ENCODE measurements around the gene GNAS-AS1.

GNAS-AS1 gene

DNA sequence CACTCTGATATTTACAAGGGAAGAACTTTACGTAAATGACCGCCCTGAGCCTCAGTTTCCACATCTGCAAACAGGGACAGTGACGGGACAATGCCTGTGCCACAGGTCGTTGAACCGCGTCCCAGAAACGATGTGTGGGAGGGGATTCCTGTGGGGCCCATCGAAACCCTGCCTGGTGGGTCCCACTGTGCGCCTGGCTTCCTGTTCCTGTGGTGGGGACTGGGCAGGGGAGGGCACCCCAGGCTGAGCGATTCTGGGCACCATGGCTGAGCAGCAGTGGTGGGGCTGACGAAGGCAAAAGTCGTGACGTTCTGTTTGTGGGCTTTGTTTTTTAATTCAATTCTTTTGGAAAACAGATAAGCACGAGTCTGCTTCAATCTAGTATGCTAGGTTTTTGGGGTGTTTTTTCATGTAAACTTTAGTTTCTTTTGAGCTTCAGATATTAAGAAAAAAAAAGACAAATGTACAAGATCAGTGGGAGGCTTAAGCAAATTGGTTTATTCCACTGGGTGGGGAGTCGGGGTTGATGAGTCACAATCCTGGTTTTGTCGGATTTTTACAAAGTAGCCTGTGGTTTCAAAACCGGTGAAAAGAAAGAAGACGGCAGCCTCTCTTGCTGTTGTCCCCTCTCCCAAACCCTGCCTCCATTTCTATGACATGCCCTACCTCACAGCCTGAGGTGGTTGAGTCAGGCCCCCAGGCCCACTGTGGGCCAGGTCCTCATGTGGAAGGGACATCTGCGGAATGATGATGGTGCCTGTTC, 40.4 kb downstream of the GNAS-AS1 start:
- no peak for DNase-seq (ENCODE audit: low read depth in 2 of 2)

DNA sequence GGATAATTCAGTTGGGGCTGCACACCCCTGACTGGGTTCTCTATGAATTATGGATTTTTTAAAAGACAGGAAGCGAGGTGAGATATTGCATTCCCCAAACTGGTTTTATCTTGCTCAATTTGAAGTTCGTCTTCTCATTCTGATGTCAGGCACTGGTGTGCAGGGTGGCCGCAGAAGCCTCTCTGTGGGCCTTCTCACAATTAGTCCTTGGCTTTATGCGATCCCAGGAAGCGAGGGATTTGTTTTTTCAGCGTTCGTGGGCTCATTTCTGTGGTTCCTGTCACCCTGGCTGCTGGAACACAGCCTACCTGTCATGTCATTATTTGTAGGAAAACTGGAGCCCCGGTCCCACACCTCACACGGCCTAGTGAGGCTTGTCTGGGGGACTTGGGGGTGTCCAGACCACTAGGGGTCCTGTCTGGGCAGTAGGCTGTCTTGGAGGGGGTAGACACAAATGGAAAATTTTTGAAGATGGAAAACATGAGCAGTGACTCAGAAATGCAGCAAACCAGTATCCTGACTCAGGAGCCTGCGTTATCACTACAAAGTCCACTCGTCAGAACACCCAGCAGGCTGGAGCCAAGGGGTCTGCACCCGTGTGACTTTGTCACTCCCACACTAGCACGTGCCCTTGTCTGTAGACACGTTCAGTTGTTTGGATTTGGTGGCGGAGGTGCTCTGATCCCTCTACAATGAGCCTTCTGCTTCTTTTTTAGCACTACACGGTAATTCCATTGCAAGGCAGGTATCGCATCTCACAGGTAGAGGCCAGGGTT, 42.2 kb downstream of the GNAS-AS1 start:
- no peak for DNase-seq (ENCODE audit: low read depth in 2 of 2)

DNA sequence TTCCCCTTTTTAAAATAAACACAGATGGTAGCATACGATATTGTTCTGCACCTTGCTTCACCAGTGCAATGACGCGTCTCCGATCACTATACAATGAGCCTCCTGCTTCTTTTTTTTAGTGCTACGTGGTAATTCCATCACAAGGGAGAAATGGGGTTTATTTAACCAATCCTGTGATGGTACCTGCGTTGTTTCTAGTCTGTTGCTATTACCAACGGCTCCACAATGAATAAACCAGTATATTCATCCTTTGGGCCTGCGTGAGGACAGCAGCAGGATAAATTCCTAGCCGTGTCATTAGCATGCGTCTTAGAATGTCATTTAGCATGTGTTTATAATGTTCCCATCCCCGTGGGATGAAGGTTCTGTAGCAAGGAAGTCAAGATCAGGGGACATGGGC, 42.9 kb downstream of the GNAS-AS1 start:
- no peak for DNase-seq (ENCODE audit: low read depth in 2 of 2)

DNA sequence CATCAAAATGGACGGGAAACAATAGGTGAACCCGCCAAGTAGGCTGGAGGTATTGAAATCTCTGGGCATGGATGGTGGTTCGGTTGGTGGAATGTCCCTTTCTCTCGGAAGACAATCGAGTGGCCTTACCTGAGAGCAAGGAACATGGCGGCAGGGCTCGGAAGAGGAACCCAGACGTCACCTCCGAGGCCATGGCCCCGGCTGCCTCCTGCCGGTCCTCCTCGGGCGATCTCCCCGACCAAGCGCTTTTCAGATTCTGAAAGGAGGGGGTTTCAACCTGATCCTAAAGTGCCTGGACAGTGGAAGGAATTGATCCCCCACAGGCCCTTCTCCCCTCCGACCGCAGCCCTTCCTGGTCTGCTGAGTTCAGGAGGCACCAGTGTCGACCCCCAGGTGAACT, 47.2 kb downstream of the GNAS-AS1 start:
- no peak for DNase-seq (ENCODE audit: low read depth in 2 of 2)

DNA sequence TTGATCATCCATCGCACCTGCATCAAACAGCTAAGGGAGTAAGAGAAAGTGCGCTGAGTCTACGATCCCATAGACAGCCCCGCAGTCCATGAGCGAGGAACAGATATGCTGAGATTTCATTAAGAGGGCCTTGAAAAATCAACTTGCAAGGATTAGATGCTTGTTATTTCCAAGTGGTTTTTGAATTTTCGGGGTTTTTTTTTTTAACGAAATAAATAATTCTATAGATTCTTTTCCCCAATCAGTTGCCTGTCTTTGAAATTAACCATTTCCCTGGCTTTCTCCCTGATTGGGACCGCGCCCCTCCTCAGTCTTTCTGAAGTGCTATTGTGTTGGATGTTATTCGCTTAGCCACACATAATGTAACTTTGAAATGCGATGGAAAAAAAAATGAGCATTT, 48.6 kb downstream of the GNAS-AS1 start:
- no peak for DNase-seq (ENCODE audit: low read depth in 2 of 2)

DNA sequence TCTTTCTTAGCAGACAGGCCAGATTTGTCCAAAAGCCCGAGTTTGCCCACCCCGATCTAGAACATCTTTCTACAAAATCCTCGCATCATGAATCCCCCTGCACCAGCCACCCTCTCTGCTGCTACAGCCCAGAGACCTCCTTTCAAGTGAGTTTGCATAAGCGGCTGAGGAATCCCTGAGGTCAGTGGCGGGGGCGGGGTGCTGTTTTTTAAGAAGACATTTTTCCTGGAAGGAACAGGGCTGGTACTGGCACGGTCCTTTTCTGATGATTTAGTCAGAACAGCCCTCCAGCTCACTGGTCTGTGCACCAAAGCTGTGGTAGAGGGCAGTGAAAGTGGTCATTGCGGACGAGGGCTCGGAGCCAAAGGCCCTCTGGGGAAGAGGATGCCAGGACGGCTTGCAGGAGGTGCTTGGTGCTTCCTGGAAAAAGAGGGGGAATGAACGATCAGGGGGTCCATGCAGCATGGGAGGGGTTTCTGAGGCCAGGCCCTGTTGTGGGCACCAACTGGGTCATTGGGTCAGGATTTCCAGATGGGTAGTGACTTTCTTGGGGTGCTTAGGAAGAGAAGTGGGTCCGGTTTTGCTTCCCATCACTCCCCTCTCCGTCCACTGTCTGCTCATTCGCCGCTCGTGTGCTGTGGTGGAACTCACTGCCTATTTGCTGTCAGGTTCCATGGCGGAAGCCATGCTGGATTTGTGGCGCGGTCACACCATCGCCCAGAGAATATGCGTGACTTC, 50.4 kb downstream of the GNAS-AS1 start:
- no peak for DNase-seq (ENCODE audit: low read depth in 2 of 2)

DNA sequence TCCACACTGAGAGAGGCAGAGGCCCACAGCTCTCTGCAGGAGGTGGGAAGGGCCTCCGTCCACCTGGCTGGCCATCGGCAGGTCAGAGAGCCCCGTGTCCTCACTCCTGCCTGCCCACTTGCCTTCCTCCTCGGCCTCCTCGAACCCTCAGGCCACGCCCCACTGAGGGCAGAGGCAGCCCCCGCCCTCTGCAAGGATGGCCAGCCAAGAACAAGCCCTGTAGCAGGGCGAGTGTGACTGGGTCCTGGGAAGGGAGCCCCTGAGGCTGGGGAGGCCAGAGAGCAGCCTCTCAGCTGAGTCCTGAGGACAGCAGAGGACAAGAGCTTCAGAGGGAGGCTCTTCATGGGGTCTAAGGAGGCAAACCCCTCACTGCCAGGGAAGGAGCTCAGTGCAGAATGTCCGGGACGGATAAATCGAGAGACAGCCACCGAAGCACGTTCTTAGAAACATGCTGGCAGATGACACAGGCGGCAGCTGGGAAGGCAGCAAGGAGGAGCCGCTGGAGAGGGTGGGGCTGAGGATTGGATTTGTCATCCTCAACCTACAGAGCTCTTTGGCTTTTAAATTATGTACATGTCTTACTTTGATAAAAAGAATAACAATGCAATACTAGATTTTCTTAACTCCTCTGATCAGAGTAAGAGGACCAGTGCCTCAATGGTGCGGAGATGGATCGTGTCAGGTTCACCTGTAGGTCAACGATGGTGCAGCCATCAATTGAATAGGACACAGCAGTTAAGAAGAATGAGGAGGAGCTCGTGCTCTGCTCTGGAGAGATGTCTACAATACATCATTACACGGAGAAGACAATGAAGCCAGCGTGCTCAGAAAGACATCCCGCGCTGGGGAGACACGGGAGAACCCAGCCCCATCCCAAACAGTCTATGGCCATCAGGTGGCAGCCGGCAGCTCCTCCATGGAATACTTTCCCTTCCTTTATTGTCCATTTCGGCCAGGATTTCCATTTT, 53.0 kb downstream of the GNAS-AS1 start:
- no peak for DNase-seq (ENCODE audit: low read depth in 2 of 2)

DNA sequence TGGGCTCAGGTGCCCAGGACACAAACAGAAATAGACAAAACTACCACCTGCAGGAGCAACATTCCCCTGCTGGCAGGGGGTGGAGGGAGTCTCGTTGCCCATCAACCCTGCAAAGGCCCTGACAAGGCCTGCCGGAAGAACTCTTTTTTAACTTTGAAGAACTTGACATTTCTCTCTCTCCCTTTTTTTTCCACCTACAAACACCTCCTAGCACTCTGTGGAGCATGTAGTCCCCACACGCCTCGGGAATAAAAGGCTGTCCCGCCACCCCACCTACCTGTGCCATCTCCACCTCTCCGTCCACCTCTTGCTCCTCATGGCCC, 54.8 kb downstream of the GNAS-AS1 start:
- no peak for DNase-seq (ENCODE audit: low read depth in 2 of 2)

DNA sequence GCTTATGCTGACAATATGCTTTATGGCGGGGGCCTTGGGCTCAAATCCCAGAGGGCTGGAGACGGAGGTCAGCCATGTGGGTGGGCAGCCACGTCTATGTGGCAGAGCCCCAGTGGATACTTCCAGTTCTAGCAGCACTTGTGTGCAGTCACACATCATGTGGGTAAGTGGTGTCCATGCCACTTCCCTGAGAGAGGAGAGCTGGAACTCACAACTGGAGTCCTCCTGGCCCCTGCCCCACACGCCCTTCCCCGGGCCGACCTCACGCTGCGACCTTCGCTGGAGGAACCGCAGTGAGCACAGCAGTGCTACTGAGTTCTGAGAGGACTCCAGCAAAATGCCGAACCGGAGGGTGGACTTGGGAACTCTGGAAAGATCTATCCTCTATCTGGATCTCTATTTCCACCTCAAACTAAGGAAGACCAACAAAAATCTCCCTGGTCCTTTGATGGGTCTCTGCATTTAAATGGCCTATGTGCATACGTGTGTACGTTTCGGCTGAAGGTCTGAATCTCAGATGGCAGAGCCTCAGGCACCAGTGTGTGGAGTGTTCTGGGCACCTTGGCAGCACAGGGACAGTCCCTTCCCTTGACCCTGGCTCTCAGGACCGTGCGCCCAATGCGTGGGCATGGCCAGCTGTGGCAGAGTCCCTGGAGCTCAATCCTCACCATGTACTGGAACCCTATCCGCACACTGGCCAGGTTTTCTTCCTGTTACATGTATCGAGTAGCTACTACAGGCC, 55.4 kb downstream of the GNAS-AS1 start:
- no peak for DNase-seq (ENCODE audit: low read depth in 2 of 2)

DNA sequence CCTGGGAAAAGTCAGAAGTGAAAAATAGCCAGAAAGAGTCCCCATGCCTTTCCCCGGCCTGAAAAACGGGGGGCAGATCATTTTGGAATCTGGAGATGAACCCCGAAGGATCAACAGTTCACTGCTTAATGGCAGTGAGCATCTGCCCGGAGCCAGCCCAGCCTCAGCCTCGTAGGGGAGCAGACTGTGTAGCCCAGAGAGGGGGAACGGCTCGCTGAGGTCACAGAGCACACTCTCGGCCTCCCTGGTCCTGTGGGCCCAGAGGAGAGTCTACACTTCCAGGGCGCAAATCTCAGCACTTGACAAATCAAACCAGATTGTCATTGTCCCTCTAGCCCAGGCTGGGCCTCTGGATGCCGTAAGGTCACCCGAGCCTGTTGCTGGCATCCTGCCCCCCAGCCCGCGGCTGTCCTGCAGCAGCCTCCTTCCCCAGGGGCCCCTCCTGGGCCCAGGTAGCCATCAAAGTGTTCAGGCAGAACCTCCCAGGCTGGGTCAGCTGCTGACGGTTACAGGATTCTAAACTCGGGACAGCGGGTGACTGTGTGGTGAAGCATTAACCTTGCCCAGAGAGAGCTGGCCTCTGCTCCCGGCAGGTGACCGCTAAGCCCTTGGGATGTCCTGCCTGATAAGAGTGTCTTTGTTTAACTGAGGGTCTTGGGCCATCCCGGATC, 56.1 kb downstream of the GNAS-AS1 start:
- no peak for DNase-seq (ENCODE audit: low read depth in 2 of 2)

DNA sequence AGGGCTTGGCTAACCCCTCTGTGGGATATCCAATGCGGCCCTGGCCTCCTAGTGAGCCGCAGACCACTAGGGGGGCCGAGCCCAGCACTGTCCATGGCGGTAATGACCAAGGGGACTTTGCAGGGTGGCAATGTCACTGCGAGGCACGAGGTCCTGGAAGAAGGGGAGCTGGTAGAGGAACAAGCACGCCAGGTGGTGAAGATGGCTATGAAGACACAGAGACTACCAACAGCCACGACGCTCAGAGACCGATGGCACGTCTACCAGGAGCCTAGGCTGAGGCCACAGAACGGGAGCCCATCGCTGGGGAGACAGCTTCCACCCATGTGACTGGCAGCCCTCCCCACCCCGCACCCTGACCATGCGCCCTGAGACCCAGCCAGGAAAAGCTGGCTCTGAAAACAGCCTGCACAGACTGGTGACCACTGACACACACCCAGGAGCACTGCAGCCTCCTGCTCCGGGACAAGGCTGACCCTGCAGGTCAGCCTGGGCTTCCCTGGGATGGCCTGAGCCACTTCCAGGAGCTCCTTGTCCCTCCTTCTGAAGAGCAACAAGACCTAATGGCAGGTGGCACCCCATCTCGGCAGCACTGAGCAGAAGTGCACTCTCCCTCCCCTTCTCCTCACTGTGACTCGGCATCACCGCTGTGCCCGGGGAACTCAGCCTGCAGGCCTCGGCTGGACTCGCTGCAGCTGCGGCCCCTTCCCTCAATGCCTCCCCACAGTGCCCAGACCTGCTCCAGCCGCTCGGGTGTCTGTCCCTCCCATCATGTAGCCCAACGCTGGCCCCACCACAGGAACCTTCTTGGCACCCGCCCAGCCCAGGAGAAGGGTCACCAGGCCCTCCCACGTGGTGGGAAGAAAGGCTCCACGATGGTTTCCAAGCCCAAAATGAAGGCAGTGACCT, 56.9 kb downstream of the GNAS-AS1 start:
- DNase-seq (ENCODE audit: low read depth in 2 of 2) = no peak

DNA sequence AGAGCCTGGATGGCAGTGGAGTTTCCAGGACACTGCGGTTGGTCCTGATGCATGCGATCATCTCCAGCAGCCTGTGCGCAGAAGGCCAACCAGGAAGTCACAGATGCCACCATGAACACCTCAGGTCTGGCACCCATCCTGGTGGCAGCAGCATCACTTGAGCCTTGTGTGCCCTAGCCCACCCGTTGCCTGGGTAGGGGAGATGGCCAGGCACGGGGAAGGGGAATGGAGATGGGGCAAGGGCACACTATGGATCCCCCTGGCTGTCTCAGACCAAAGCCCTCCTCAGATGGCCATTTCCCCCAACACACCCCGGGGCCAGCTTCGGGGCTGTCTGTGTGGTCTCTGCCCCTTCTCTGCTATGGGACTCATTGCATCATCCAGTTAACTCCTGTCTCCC, 58.3 kb downstream of the GNAS-AS1 start:
- no peak for DNase-seq (ENCODE audit: low read depth in 2 of 2)

DNA sequence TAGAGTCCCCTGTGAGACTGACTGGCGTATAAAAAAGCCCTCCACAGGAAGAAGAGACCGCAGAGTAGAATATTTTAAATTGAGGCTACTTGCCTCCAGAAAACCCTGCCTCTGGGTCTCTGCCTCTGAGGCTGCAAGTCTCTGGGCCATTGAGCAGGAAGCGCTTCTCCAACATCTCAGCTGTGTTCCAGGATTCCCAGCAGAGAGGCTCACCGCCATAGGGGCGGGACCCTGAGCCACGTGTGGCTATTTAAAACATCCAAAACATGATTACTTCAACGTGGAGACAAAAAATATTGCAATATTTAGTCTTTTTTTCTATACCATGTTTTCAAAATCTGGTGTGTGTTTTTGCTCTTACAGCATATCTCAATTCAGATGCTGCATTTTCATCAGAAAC, 59.4 kb downstream of the GNAS-AS1 start:
- no peak for DNase-seq (ENCODE audit: low read depth in 2 of 2)

DNA sequence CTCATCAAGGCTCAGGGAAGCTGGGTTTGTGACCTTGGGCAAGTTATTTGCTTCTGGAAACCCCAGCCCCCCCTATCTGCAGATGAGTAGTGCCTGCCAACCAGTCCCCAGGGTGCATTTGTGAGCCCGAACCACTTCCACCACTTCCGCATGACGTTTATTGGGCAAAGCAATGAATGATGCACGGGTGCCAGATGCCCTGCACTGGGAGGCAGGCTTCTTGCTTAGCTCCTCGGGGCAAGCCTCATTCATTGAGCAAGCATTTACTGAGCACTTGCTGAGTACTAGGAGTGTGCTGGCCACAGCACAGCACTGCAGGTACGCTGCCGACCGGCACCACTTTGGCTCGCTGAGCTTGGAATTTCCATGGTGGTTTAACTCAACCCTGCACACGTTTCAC, 60.2 kb downstream of the GNAS-AS1 start:
- no peak for DNase-seq (ENCODE audit: low read depth in 2 of 2)

DNA sequence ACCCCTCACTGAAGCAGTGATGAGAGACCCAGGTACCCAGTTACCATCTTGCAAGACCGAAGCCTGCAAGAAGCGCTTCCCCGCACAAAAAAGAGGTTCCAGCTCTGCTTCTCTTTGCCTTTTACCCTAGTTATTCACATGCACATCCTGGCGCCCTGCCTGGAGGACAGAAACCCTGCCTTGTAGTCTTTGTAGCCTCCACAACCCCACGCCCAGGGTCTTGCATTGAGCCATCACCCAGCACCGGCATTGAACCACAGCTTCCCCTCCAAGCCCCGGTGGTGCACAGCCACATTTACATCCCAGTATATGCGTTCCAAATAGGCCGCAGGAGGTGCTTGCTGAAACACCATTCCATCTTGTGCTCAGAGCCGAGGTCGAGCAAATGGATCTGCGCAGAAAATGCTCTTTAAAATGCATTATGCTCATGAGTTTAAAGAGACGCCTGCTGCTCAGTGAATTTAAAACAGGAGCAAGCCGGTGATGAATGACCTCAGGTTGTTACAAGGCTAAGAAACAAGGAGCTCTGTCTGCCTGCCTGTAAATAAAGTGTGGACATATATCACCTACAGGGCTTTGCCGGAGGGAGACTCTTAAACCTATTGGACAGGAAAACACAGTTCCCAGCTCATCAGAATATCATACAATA, 61.7 kb downstream of the GNAS-AS1 start:
- no peak for DNase-seq (ENCODE audit: low read depth in 2 of 2)

DNA sequence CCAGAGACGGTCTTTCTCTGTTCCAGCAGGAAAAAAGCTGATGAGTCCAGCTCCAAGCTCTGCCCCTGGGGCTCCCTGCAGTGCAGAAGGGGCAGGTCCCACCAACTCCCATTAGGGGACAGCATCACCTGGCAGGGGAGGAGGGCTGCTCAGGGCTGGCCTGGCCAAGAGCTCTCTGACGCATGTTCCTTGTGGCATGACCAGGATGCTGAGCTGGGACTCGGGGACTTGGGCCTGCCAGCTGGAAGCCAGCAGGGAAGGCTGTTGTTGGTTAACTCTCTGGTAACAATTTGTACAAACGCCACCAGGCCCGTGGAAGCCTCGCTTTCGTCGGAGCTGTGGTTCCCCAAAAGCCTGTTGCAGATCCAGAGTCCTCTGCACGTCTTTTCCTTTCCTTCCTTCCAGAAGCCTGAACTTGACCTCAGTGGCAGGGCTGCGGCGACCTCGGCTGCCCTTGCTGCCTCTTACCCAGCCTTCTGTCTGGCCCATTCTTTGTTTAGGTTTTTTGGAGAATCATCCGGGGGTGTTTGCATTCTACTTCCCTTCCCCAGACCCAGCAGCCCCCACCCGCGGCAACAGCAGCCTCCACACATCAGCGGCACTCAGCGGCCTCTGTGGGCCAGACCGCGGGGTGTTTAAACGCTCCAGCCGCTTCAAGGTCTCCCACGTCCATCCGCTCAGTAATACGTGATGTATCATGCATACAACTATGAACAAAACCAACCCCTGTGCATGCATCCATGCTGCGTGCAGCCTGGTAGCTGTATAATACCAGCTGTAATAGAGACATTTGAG, 63.3 kb downstream of the GNAS-AS1 start:
- DNase-seq (ENCODE audit: low read depth in 2 of 2) = no peak

DNA sequence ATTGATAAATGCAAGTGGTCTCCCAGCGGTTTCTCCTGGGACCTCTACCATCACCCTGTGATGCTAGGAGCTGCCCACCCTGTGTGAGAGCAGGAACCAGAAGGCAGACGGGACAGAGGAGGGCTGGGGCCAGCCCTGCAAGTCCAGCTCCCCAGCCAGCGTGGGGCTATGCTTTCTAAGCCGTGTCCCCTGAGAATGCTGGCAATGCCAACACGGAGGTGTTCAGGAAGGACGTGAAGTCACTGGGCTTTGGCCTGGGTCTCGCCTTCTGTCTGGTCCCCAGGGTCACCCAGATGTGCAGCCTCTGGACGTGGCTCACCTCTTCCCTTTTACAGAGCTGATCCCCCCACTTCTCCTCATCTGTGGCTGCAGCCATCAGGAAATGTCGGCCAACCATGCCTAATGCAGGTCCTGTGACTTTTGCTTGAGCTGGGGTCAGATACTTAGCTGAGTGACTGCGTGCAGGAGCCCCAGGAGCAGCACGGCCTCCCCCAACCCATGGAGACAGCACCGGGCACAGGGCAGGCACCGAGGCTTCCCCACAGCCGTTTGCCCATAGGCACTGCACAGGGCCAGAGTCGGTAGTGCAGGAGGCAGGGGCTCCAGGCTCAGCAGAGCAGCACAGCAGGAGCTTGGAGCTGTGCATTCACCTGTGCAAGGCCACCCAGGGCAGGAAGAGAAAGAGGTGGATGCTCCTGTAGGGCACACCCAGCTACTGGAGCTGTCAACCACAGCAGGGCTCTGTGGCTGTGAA, 66.2 kb downstream of the GNAS-AS1 start:
- DNase-seq (ENCODE audit: low read depth in 2 of 2) = no peak

Data from stimulated activated CD4-positive, alpha-beta T cell treated with anti-CD3 and anti-CD28 coated beads, Interleukin-1b, Interleukin-23, amount 100 ng/mL, for 4 hours (primary cell).